ENCODE measurements around the gene HECTD4. TPM values are rescaled to one million over a fixed set of nuclear protein-coding genes. Genes with fewer than 3 reads are reported as not detected.

The HECTD4 gene
- total and polyA plus RNA-seq, 12 donors, result 3.0 to 33.7 (median 23.9) TPM

GRCh38 chr12:112218150-112218549, 164.1 kb downstream of the HECTD4 start:
- intact Hi-C loops (cut with DNase I), result no loop called here

GRCh38 chr12:112217647-112218046, 164.6 kb downstream of the HECTD4 start:
- Histone ChIP-seq H3K27ac (no peak overlapping the region), H3K9me3 (no peaks in the 10 kb centered on the region), H3K4me1 (no peaks in the 10 kb centered on the region), H3K27me3 (no peaks in the 10 kb centered on the region), H3K4me3 (no peak overlapping the region), H3K36me3 (peaks cover 0 to 97% (median 26%) of the 10 kb centered on the region in 9 donors)
- no peak for DNase-seq
- TF ChIP-seq, protein P1, sequence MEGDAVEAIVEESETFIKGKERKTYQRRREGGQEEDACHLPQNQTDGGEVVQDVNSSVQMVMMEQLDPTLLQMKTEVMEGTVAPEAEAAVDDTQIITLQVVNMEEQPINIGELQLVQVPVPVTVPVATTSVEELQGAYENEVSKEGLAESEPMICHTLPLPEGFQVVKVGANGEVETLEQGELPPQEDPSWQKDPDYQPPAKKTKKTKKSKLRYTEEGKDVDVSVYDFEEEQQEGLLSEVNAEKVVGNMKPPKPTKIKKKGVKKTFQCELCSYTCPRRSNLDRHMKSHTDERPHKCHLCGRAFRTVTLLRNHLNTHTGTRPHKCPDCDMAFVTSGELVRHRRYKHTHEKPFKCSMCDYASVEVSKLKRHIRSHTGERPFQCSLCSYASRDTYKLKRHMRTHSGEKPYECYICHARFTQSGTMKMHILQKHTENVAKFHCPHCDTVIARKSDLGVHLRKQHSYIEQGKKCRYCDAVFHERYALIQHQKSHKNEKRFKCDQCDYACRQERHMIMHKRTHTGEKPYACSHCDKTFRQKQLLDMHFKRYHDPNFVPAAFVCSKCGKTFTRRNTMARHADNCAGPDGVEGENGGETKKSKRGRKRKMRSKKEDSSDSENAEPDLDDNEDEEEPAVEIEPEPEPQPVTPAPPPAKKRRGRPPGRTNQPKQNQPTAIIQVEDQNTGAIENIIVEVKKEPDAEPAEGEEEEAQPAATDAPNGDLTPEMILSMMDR (IDR thresholded peaks at IDR 0.05), result no peak
- intact Hi-C loops (cut with DNase I), result no loop called here
- ATAC-seq, result no peak

More at GRCh38 chr12:112218150-112218549, 164.1 kb downstream of the HECTD4 start:
- WGBS, 2 donors, result 77 to 78% methylated on average over 3 of the region's 3 CpGs
- DNase-seq, result no peak
- Histone ChIP-seq H3K4me3 (no peak overlapping the region), H3K36me3 (peaks cover 0 to 97% (median 26%) of the 10 kb centered on the region in 9 donors), H3K4me1 (no peaks in the 10 kb centered on the region), H3K27me3 (no peaks in the 10 kb centered on the region), H3K9me3 (no peaks in the 10 kb centered on the region), H3K27ac (no peak overlapping the region)
- ATAC-seq, result no peak
- TF ChIP-seq, protein P1 (IDR thresholded peaks at IDR 0.05), result no peak

DNA sequence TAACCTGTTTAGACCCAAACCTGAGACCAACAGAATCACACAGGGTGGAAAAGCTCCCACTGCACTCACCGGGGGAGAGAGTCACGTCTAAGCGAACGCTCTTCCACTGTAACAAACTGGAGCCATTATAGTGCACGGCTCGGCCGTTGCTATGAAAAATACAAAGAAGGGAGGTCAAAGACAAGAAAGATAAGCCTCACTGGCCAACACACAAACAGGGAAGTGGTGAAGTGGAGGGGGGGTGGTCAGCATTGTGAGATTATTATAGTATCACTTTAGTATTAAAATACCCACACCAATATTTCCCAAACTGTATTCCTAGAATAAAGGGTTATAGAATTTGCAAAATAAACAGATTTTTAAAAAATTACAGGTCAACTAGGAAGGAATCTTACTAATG, 166.0 kb downstream of the HECTD4 start:
- H3K36me3 ChIP-seq, result peaks cover 0 to 97% (median 38%) of the 10 kb centered on the region in 9 donors
- WGBS, 2 donors, result 78 to 91% methylated on average over 7 of the region's 7 CpGs
- TF ChIP-seq, protein P1 (IDR thresholded peaks at IDR 0.05), result no peak
- no peak for DNase-seq
- H3K27ac ChIP-seq, result no peak overlapping the region
- H3K4me3 ChIP-seq, result no peak overlapping the region
- no peaks in the 10 kb centered on the region for H3K27me3 ChIP-seq
- ATAC-seq, result no peak
- H3K9me3 ChIP-seq, result no peaks in the 10 kb centered on the region
- H3K4me1 ChIP-seq, result no peaks in the 10 kb centered on the region
- intact Hi-C loops (cut with DNase I), result no loop called here

DNA sequence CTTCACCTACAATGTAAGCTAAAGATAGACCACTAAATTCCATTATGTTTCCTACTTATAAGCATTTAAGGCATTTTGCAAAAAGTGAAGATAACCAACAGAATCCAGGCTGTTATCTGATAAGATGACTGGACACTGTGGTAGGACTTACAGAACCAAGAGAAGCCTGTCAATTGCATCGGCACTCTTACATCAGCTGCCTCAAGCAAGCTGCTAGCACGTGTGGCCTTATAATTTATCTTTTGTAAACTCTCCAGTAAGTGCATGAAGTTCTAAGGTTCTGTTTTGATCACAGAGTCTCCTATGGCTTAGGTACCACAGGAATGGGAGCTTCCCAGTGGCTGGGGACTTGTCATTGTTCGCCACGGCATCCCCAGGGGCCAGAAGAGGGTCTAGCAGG, 168.2 kb downstream of the HECTD4 start:
- Histone ChIP-seq H3K27me3 (no peaks in the 10 kb centered on the region), H3K27ac (no peak overlapping the region), H3K4me1 (no peaks in the 10 kb centered on the region), H3K36me3 (peaks cover 0 to 99% (median 54%) of the 10 kb centered on the region in 9 donors), H3K4me3 (no peak overlapping the region), H3K9me3 (no peaks in the 10 kb centered on the region)
- ATAC-seq (no peak), DNase-seq (no peak)
- WGBS, 2 donors, result 77 to 81% methylated on average over 4 of the region's 4 CpGs
- intact Hi-C loops (cut with DNase I), result loop anchor here in 1 of 10 donors (1.0 kb wide), 1 partner anchor 26 kb away; no protein-coding TSS in a partner anchor
- TF ChIP-seq, protein P1 (IDR thresholded peaks at IDR 0.05), result no peak

All from heart right ventricle (tissue), 16 donors.